ENCODE results near the gene AHNAK. TPM values are rescaled to one million over a fixed set of nuclear protein-coding genes. Genes with fewer than 3 reads are reported as not detected.

The AHNAK gene
- total RNA-seq, 1 donor from 2014 or later = 14.9 TPM

DNA sequence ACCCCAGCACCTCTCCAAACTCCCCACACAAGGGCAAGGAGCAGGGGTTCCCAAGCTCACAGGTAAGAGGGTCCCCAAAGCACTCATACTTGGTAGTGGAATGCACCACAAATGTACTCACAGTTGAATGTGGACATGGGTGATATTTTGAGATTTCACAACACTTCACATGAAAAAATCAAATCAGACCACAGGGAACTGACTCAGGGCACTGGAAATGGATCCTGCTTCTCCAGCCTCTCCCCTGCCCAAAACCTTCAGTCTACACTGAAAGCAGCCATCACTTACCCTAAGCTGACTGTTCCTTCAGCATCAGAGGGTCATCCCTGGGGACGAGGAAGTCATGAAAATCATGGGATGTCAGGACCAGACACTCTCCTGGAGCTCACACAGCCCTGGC lies 87.5 kb downstream of the AHNAK start:
- Mint-ChIP-seq H3K27me3 (ENCODE audit: insufficient read depth, low read depth) (peaks cover 8% of the 10 kb centered on the region), H3K4me3 (no peak overlapping the region), H3K9me3 (no peaks in the 10 kb centered on the region), H3K36me3 (no peaks in the 10 kb centered on the region), H3K4me1 (peaks cover 5% of the 10 kb centered on the region), H3K27ac (no peak overlapping the region)
- Histone ChIP-seq H3K4me3 (no peak overlapping the region), H3K4me1 (no peaks in the 10 kb centered on the region), H3F3A (ENCODE audit: low read depth) (peaks cover 4% of the 10 kb centered on the region), H3K9ac (no peak overlapping the region), H3K27ac (no peak overlapping the region), H3K9me3 (ENCODE audit: low read depth) (no peaks in the 10 kb centered on the region), H3K79me2 (ENCODE audit: low read depth) (no peaks in the 10 kb centered on the region), H3K36me3 (no peaks in the 10 kb centered on the region), H3K4me2 (no peak overlapping the region), H4K20me1 (ENCODE audit: low read depth) (no peaks in the 10 kb centered on the region), H3K27me3 (no peaks in the 10 kb centered on the region), H2AFZ (replicated peaks) (no peak overlapping the region)
- no peak for TF ChIP-seq EZH2 (IDR thresholded peaks at IDR 0.05)
- no peak for TF ChIP-seq EZH2phosphoT487 (IDR thresholded peaks at IDR 0.05)
- TF ChIP-seq, protein P1, sequence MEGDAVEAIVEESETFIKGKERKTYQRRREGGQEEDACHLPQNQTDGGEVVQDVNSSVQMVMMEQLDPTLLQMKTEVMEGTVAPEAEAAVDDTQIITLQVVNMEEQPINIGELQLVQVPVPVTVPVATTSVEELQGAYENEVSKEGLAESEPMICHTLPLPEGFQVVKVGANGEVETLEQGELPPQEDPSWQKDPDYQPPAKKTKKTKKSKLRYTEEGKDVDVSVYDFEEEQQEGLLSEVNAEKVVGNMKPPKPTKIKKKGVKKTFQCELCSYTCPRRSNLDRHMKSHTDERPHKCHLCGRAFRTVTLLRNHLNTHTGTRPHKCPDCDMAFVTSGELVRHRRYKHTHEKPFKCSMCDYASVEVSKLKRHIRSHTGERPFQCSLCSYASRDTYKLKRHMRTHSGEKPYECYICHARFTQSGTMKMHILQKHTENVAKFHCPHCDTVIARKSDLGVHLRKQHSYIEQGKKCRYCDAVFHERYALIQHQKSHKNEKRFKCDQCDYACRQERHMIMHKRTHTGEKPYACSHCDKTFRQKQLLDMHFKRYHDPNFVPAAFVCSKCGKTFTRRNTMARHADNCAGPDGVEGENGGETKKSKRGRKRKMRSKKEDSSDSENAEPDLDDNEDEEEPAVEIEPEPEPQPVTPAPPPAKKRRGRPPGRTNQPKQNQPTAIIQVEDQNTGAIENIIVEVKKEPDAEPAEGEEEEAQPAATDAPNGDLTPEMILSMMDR (IDR thresholded peaks at IDR 0.05) = no peak
- no peak for DNase-seq (ENCODE audit: low spot score)

DNA sequence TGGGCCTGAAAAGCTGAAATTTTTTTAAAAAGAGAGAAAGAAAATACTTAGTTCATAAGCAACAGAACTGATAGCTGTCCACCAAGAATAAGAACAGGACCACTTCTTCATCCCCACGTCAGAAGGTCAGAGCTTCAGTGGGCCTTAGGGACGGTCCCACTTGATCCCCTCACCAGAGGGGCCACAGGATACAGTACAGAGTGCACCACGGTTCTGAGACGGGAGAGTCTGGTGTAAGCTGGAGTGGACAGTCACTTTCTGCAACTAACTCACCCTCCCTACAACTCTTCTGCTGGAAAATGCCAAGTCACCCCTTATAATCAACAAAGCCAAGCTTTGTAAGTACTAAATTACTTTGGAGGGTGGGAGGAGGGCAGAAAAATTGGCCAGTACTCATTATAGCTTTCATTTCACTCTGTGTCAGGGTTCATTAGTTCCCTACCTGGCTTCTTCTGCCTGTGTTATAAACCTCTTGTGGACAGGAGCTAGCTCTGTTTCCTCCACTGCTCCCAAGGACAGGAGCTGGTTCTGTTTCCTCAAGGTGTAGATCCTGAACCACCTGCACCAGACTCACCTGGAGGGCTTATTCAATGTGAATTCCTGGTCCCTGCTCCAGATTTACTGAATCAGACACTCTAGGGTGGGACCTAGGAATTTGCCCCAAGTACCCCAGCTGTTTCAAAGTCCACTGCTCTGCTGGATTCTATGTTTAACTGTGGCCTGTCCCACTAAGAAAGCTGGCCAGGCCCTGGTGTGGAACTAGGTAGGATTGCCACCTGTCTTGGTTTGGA lies 88.2 kb downstream of the AHNAK start:
- no peaks in the 10 kb centered on the region for H3K36me3 ChIP-seq
- H2AFZ ChIP-seq (replicated peaks) = no peak overlapping the region
- peaks cover 4% of the 10 kb centered on the region for H3F3A ChIP-seq (ENCODE audit: low read depth)
- no peaks in the 10 kb centered on the region for H3K4me1 ChIP-seq
- TF ChIP-seq, protein P1 (IDR thresholded peaks at IDR 0.05) = no peak
- TF ChIP-seq EZH2phosphoT487 (IDR thresholded peaks at IDR 0.05) (no peak), EZH2 (IDR thresholded peaks at IDR 0.05) (no peak)
- H4K20me1 ChIP-seq (ENCODE audit: low read depth) = no peaks in the 10 kb centered on the region
- H3K36me3 Mint-ChIP-seq = no peaks in the 10 kb centered on the region
- no peak overlapping the region for H3K4me3 ChIP-seq
- no peaks in the 10 kb centered on the region for H3K9me3 ChIP-seq (ENCODE audit: low read depth)
- no peak overlapping the region for H3K27ac ChIP-seq
- no peak overlapping the region for H3K4me3 Mint-ChIP-seq
- no peak overlapping the region for H3K9ac ChIP-seq
- H3K9me3 Mint-ChIP-seq = no peaks in the 10 kb centered on the region
- H3K27ac Mint-ChIP-seq = no peak overlapping the region
- no peak for DNase-seq (ENCODE audit: low spot score)
- peaks cover 7% of the 10 kb centered on the region for H3K27me3 Mint-ChIP-seq (ENCODE audit: insufficient read depth, low read depth)
- H3K27me3 ChIP-seq = no peaks in the 10 kb centered on the region
- H3K79me2 ChIP-seq (ENCODE audit: low read depth) = no peaks in the 10 kb centered on the region
- peaks cover 5% of the 10 kb centered on the region for H3K4me1 Mint-ChIP-seq
- no peak overlapping the region for H3K4me2 ChIP-seq

DNA sequence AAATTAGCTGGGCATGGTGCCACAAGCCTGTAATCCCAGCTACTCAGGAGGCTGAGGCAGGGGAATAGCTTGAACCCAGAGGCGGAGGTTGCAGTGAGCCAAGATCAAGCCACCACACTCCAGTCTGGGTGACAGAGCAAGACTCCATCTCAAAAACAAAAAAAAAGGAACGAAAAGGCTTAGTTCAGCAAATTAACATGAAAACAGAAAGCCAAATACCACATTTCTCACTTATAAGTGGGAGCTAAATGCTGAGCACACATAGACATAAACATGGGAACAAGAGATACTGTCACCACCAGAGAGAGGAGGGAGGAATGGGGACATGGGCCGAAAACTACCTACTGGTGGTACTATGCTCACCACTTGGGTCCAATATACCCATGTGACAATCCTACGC lies 89.1 kb downstream of the AHNAK start:
- Histone ChIP-seq H3K79me2 (ENCODE audit: low read depth) (no peaks in the 10 kb centered on the region), H3K4me3 (no peak overlapping the region), H4K20me1 (ENCODE audit: low read depth) (no peaks in the 10 kb centered on the region), H3K9me3 (ENCODE audit: low read depth) (no peaks in the 10 kb centered on the region), H3K4me1 (no peaks in the 10 kb centered on the region), H3F3A (ENCODE audit: low read depth) (peaks cover 4% of the 10 kb centered on the region), H2AFZ (replicated peaks) (no peak overlapping the region), H3K36me3 (no peaks in the 10 kb centered on the region), H3K27ac (no peak overlapping the region), H3K4me2 (no peak overlapping the region), H3K9ac (no peak overlapping the region), H3K27me3 (no peaks in the 10 kb centered on the region)
- H3K27ac Mint-ChIP-seq = no peak overlapping the region
- H3K36me3 Mint-ChIP-seq = no peaks in the 10 kb centered on the region
- no peak for DNase-seq (ENCODE audit: low spot score)
- H3K9me3 Mint-ChIP-seq = no peaks in the 10 kb centered on the region
- peaks cover 7% of the 10 kb centered on the region for H3K27me3 Mint-ChIP-seq (ENCODE audit: insufficient read depth, low read depth)
- H3K4me1 Mint-ChIP-seq = peaks cover 5% of the 10 kb centered on the region
- H3K4me3 Mint-ChIP-seq = no peak overlapping the region
- TF ChIP-seq, protein P1 (IDR thresholded peaks at IDR 0.05) = no peak
- TF ChIP-seq EZH2 (IDR thresholded peaks at IDR 0.05) = no peak
- no peak for TF ChIP-seq EZH2phosphoT487 (IDR thresholded peaks at IDR 0.05)
